Gastroesophageal sphincter (tissue), 4 donors: ENCODE measurements around the gene FOXB1. TPM values are rescaled to one million over a fixed set of nuclear protein-coding genes. Genes with fewer than 3 reads are reported as not detected.

Experiments
- ATAC-seq: fragments of 150-250 bp; one replicate; pipeline ENCODE4 v1.9.1; 2016; ENCODE audit warnings: mild to moderate bottlenecking, moderate library complexity
- H3K27ac ChIP-seq, 4 donors: fragments of 200-600 bp; sonication (generic) in 3 of 4; 1 replicate in 3 of 4; 2 replicates in 1 of 4; pipeline ENCODE4 v1.5.1; 2016 to 2019
- H3K27me3 ChIP-seq: fragments of 200-600 bp; sonication (generic); one replicate; pipeline ENCODE4 v1.5.1; 2019
- H3K36me3 ChIP-seq, 2 donors: fragments of 200-600 bp; sonication (generic); one replicate each; pipeline ENCODE4 v1.5.1; 2019; ENCODE audit warnings: control low read depth in 1 of 2
- H3K4me1 ChIP-seq, 3 donors: fragments of 200-600 bp; sonication (generic); 1 replicate in 2 of 3; 2 replicates in 1 of 3; pipeline ENCODE4 v1.5.1; 2016 to 2019; ENCODE audit warnings: control low read depth in 2 of 3
- H3K4me3 ChIP-seq, 2 donors: fragments of 200-600 bp; sonication (generic); one replicate each; pipeline ENCODE4 v1.5.1; 2019; ENCODE audit warnings: mild to moderate bottlenecking in 1 of 2, moderate library complexity in 1 of 2
- H3K9me3 ChIP-seq, 3 donors: fragments of 200-600 bp; sonication (generic); one replicate each; pipeline ENCODE4 v1.5.1; 2017 to 2019; ENCODE audit warnings: control low read depth in 2 of 3
- EP300 ChIP-seq: sonication (generic); formaldehyde crosslinking; IDR thresholded peaks from one replicate; pipeline ENCODE4 v1.6.1; 2017; ENCODE audit warnings: antibody characterized with exemption, mild to moderate bottlenecking
- POLR2A ChIP-seq, 2 donors: fragments of 450-650 bp; IDR thresholded peaks; one replicate each; pipeline ENCODE4 v1.6.1; 2017; ENCODE audit warnings: antibody characterized with exemption in 2 of 2, mild to moderate bottlenecking in 2 of 2, moderate library complexity in 1 of 2
- POLR2AphosphoS5 ChIP-seq: sonication (generic); formaldehyde crosslinking; IDR thresholded peaks from one replicate; pipeline ENCODE4 v1.6.1; 2017; ENCODE audit warnings: antibody characterized with exemption
- WGBS, 2 donors: methylation state at CpG; one replicate each; pipeline ENCODE4 v1.1.5; 2018; ENCODE audit warnings: low coverage in 1 of 2; 5-methylcytosine and 5-hydroxymethylcytosine counted together
- total RNA-seq, 4 donors: library from RNA; depleted of rRNA; stranded (reverse); fragments of >200 nt; gene quantifications; one replicate each; pipeline ENCODE4 v1.1.0, GENCODE V29; 2016
- TF ChIP-seq, protein P1 (sequence below), 4 experiments: fragments of 200-600 bp in 2 of 4; fragments of 450-650 bp in 2 of 4; sonication (generic) in 1 of 4; IDR thresholded peaks; one replicate each; pipeline ENCODE4 v1.5.1; 2017 to 2019; ENCODE audit warnings: antibody characterized with exemption in 4 of 4, mild to moderate bottlenecking in 2 of 4, moderate library complexity in 2 of 4

The FOXB1 gene
- total RNA-seq, 4 donors from 2014 or later = not detected

- ATAC-seq = no peak
- no peak overlapping the region for H3K27ac ChIP-seq
- H3K9me3 ChIP-seq = no peaks in the 10 kb centered on the region
- H3K4me1 ChIP-seq = no peaks in the 10 kb centered on the region
- H3K4me3 ChIP-seq = no peak overlapping the region
- 37 to 44% methylated on average over 2 to 3 of the region's 3 CpGs for WGBS, 2 donors
- peaks cover 40% of the 10 kb centered on the region for H3K27me3 ChIP-seq
- no peaks in the 10 kb centered on the region for H3K36me3 ChIP-seq
- TF ChIP-seq, protein P1, sequence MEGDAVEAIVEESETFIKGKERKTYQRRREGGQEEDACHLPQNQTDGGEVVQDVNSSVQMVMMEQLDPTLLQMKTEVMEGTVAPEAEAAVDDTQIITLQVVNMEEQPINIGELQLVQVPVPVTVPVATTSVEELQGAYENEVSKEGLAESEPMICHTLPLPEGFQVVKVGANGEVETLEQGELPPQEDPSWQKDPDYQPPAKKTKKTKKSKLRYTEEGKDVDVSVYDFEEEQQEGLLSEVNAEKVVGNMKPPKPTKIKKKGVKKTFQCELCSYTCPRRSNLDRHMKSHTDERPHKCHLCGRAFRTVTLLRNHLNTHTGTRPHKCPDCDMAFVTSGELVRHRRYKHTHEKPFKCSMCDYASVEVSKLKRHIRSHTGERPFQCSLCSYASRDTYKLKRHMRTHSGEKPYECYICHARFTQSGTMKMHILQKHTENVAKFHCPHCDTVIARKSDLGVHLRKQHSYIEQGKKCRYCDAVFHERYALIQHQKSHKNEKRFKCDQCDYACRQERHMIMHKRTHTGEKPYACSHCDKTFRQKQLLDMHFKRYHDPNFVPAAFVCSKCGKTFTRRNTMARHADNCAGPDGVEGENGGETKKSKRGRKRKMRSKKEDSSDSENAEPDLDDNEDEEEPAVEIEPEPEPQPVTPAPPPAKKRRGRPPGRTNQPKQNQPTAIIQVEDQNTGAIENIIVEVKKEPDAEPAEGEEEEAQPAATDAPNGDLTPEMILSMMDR (IDR thresholded peaks at IDR 0.05) = no peak
- no peak for TF ChIP-seq POLR2AphosphoS5
- TF ChIP-seq EP300 = no peak
- TF ChIP-seq POLR2A (IDR thresholded peaks at IDR 0.05) = no peak
These were observed 35.2 kb downstream of the FOXB1 start for GRCh38 chr15:60039316-60039715.

GRCh38 chr15:60043744-60044435 lies 39.8 kb downstream of the FOXB1 start:
- Histone ChIP-seq H3K36me3 (no peaks in the 10 kb centered on the region), H3K9me3 (no peaks in the 10 kb centered on the region), H3K27ac (no peak overlapping the region), H3K4me3 (no peak overlapping the region), H3K27me3 (peaks cover 33% of the 10 kb centered on the region), H3K4me1 (no peaks in the 10 kb centered on the region)
- WGBS, 2 donors = 72 to 86% methylated on average over 5 to 7 of the region's 8 CpGs
- no peak for TF ChIP-seq EP300
- TF ChIP-seq POLR2A (IDR thresholded peaks at IDR 0.05) = no peak
- TF ChIP-seq, protein P1 (IDR thresholded peaks at IDR 0.05) = no peak
- TF ChIP-seq POLR2AphosphoS5 = no peak
- no peak for ATAC-seq

GRCh38 chr15:60044636-60045270 lies 40.6 kb downstream of the FOXB1 start:
- H3K4me1 ChIP-seq = no peaks in the 10 kb centered on the region
- 49 to 52% methylated on average over 4 to 5 of the region's 5 CpGs for WGBS, 2 donors
- no peak overlapping the region for H3K27ac ChIP-seq
- peaks cover 26% of the 10 kb centered on the region for H3K27me3 ChIP-seq
- no peaks in the 10 kb centered on the region for H3K36me3 ChIP-seq
- no peak overlapping the region for H3K4me3 ChIP-seq
- TF ChIP-seq, protein P1 (IDR thresholded peaks at IDR 0.05) = no peak
- TF ChIP-seq POLR2AphosphoS5 = no peak
- no peak for TF ChIP-seq POLR2A (IDR thresholded peaks at IDR 0.05)
- no peak for TF ChIP-seq EP300
- no peak for ATAC-seq
- H3K9me3 ChIP-seq = peaks cover 0 to 3% (median 0%) of the 10 kb centered on the region in 3 donors

DNA sequence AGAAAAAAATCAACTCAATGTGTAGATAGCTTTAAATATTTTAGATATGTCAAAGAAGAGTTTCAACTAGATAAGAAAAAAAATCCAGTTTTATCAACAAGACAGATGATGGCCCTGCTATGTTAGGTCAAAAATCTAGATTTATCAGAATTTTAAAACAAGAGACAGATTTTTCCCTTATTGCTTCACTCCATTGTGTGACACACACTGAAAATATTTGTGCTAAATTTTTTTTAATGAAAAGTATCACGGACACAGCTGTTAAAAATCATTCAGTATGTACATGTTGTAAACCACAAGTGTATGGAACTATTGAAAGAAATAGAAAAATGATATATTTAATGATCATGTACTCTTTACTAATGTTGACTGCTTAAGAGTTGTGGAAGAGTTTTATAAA lies 43.6 kb downstream of the FOXB1 start:
- Histone ChIP-seq H3K4me1 (no peaks in the 10 kb centered on the region), H3K27me3 (peaks cover 12% of the 10 kb centered on the region), H3K9me3 (peaks cover 0 to 16% (median 0%) of the 10 kb centered on the region in 3 donors), H3K36me3 (no peaks in the 10 kb centered on the region), H3K4me3 (no peak overlapping the region), H3K27ac (no peak overlapping the region)
- no peak for TF ChIP-seq POLR2A (IDR thresholded peaks at IDR 0.05)
- 27 to 33% methylated on average over 1 of the region's 1 CpG for WGBS, 2 donors
- no peak for ATAC-seq

GRCh38 chr15:60049948-60050347 lies 45.8 kb downstream of the FOXB1 start:
- Histone ChIP-seq H3K36me3 (no peaks in the 10 kb centered on the region), H3K4me3 (no peak overlapping the region), H3K4me1 (no peaks in the 10 kb centered on the region), H3K27me3 (no peaks in the 10 kb centered on the region), H3K9me3 (peaks cover 0 to 16% (median 0%) of the 10 kb centered on the region in 3 donors), H3K27ac (no peak overlapping the region)
- WGBS, 2 donors = 88 to 100% methylated on average over 1 of the region's 1 CpG
- TF ChIP-seq POLR2A (IDR thresholded peaks at IDR 0.05) (no peak), POLR2AphosphoS5 (no peak), EP300 (no peak)
- TF ChIP-seq, protein P1 (IDR thresholded peaks at IDR 0.05) = no peak
- no peak for ATAC-seq
